ENCODE results near the gene DUSP7.

- TF ChIP-seq, protein P1, sequence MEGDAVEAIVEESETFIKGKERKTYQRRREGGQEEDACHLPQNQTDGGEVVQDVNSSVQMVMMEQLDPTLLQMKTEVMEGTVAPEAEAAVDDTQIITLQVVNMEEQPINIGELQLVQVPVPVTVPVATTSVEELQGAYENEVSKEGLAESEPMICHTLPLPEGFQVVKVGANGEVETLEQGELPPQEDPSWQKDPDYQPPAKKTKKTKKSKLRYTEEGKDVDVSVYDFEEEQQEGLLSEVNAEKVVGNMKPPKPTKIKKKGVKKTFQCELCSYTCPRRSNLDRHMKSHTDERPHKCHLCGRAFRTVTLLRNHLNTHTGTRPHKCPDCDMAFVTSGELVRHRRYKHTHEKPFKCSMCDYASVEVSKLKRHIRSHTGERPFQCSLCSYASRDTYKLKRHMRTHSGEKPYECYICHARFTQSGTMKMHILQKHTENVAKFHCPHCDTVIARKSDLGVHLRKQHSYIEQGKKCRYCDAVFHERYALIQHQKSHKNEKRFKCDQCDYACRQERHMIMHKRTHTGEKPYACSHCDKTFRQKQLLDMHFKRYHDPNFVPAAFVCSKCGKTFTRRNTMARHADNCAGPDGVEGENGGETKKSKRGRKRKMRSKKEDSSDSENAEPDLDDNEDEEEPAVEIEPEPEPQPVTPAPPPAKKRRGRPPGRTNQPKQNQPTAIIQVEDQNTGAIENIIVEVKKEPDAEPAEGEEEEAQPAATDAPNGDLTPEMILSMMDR (IDR thresholded peaks at IDR 0.05), result no peak
- TF ChIP-seq POLR2A (IDR thresholded peaks at IDR 0.05), result no peak
- no peak for TF ChIP-seq EP300 (IDR thresholded peaks at IDR 0.05)
Measured at GRCh38 chr3:52090131-52090932, 34.0 kb upstream of the DUSP7 start.

Data from gastroesophageal sphincter (tissue), 3 donors.